H1 (cell line): ENCODE data around the gene LAYN. TPM values are rescaled to one million over a fixed set of nuclear protein-coding genes. Genes with fewer than 3 reads are reported as not detected.

Experiments
- CTCF ChIA-PET: fragments of 300-600 bp; sonication (Branson Sonifier 250); formaldehyde crosslinking; loops from one replicate; lab custom pipeline; 2021; ENCODE audit not compliant: partially characterized antibody; lab: Charles Lee
- POLR2A ChIA-PET: fragments of 300-600 bp; sonication (Branson Sonifier 250); formaldehyde crosslinking; loops from one replicate; lab custom pipeline; 2021; ENCODE audit warnings: inconsistent platforms; ENCODE audit not compliant: partially characterized antibody; lab: Charles Lee
- DNase-seq, 2 experiments: peaks; one replicate each; pipeline versions ENCODE4 v3.0.0 to v3.0.0-alpha.2; 2010 to 2022; ENCODE audit warnings: low spot score in 2 of 2, low read depth in 1 of 2, mixed read lengths in 1 of 2
- FAIRE-seq: peaks from 2 replicates; lab custom pipeline; 2011; peaks lifted over from hg19 to GRCh38; lab: Jason Lieb, UNC
- H2AFZ ChIP-seq: 2 replicates; pipeline ENCODE4 v1.8.1; 2012; ENCODE audit warnings: low read length, inconsistent platforms
- H2AK5ac ChIP-seq: 2 replicates; pipeline ENCODE4 v1.6.1; 2013; ENCODE audit warnings: low read depth, low read length
- H2BK120ac ChIP-seq: replicated peaks from 2 replicates; pipeline ENCODE3; 2013; ENCODE audit warnings: low read depth, low read length, inconsistent platforms
- H2BK12ac ChIP-seq: 2 replicates; pipeline ENCODE4 v1.6.1; 2013; ENCODE audit warnings: low read depth, low read length
- H2BK15ac ChIP-seq: 2 replicates; pipeline ENCODE4 v1.6.1; 2013; ENCODE audit warnings: low read length
- H2BK20ac ChIP-seq: 2 replicates; pipeline ENCODE4 v1.6.1; 2013; ENCODE audit warnings: low read length
- H2BK5ac ChIP-seq: 2 replicates; pipeline ENCODE4 v1.6.1; 2013; ENCODE audit warnings: low read depth, low read length
- H3K14ac ChIP-seq: 2 replicates; pipeline ENCODE4 v1.6.1; 2013; ENCODE audit warnings: inconsistent platforms; ENCODE audit not compliant: insufficient read length
- H3K18ac ChIP-seq: 2 replicates; pipeline ENCODE4 v1.6.1; 2013; ENCODE audit warnings: low read length; ENCODE audit errors: extremely low read depth
- H3K23ac ChIP-seq: 2 replicates; pipeline ENCODE4 v1.6.1; 2013; ENCODE audit warnings: inconsistent platforms; ENCODE audit not compliant: insufficient read length
- H3K23me2 ChIP-seq: 2 replicates; pipeline ENCODE4 v1.6.1; 2013; ENCODE audit warnings: low read depth, low read length
- H3K27ac ChIP-seq: 2 replicates; pipeline ENCODE4 v1.6.1; 2011; ENCODE audit warnings: low read depth, low read length, inconsistent platforms
- H3K27me3 ChIP-seq, 4 experiments: replicated peaks in 1 of 4; 1 replicate in 1 of 4; 2 replicates in 3 of 4; pipeline versions ENCODE4 v1.6.1 to v1.8.1; 2011 to 2013; ENCODE audit warnings: low read length in 3 of 4, mild to moderate bottlenecking in 3 of 4, inconsistent platforms in 2 of 4, mixed read lengths in 2 of 4, moderate library complexity in 1 of 4; ENCODE audit not compliant: control insufficient read depth in 3 of 4, insufficient read depth in 3 of 4; ENCODE audit errors: extremely low read depth in 1 of 4
- H3K36me3 ChIP-seq, 4 experiments: 2 replicates each; pipeline versions ENCODE4 v1.6.1 to v1.8.1; 2011 to 2013; ENCODE audit warnings: mild to moderate bottlenecking in 4 of 4, low read length in 3 of 4, moderate library complexity in 2 of 4, control low read depth in 1 of 4, inconsistent platforms in 1 of 4; ENCODE audit not compliant: insufficient read depth in 4 of 4, control insufficient read depth in 2 of 4
- H3K4ac ChIP-seq: replicated peaks from 2 replicates; pipeline ENCODE3; 2013; ENCODE audit warnings: low read length, low read depth, mixed read lengths, inconsistent platforms; ENCODE audit not compliant: insufficient read length
- H3K4me1 ChIP-seq, 4 experiments: replicated peaks in 1 of 4; 1 replicate in 1 of 4; 2 replicates in 3 of 4; pipeline versions ENCODE4 v1.6.1 to v1.8.1; 2011 to 2013; ENCODE audit warnings: low read length in 3 of 4, inconsistent platforms in 2 of 4, mixed read lengths in 1 of 4; ENCODE audit not compliant: insufficient read depth in 4 of 4, control insufficient read depth in 3 of 4
- H3K4me2 ChIP-seq, 2 experiments: 2 replicates each; pipeline versions ENCODE4 v1.6.1 to v1.8.1; 2011 to 2013; ENCODE audit warnings: low read depth in 2 of 2, low read length in 2 of 2, control low read depth in 1 of 2, inconsistent platforms in 1 of 2, mild to moderate bottlenecking in 1 of 2; ENCODE audit not compliant: insufficient read depth in 1 of 2
- H3K4me3 ChIP-seq, 4 experiments: fragments of 200-600, 300-600 bp in 1 of 4; sonication (generic), shearing (Covaris generic), sonication (Bioruptor Twin) in 1 of 4; 2 replicates each; pipeline versions ENCODE4 v1.5.1 to v1.8.1; 2011 to 2016; ENCODE audit warnings: low read length in 4 of 4, low read depth in 3 of 4, control low read depth in 2 of 4, inconsistent platforms in 2 of 4, mild to moderate bottlenecking in 2 of 4, mixed read lengths in 1 of 4, moderate library complexity in 1 of 4; ENCODE audit not compliant: insufficient read depth in 2 of 4; ENCODE audit errors: extremely low read depth in 1 of 4
- H3K56ac ChIP-seq: replicated peaks from 2 replicates; pipeline ENCODE3; 2013; ENCODE audit warnings: low read depth, mild to moderate bottlenecking, mixed read lengths, low read length, inconsistent platforms; ENCODE audit not compliant: insufficient read length
- H3K79me1 ChIP-seq: 2 replicates; pipeline ENCODE4 v1.6.1; 2013; ENCODE audit warnings: low read depth, low read length, control low read depth
- H3K79me2 ChIP-seq, 2 experiments: 2 replicates each; pipeline versions ENCODE4 v1.6.1 to v1.8.1; 2012 to 2013; ENCODE audit warnings: low read length in 2 of 2, mild to moderate bottlenecking in 2 of 2, inconsistent platforms in 1 of 2; ENCODE audit not compliant: insufficient read depth in 2 of 2, control insufficient read depth in 1 of 2
- H3K9ac ChIP-seq, 4 experiments: replicated peaks in 1 of 4; 1 replicate in 1 of 4; 2 replicates in 3 of 4; pipeline versions ENCODE4 v1.6.1 to v1.8.1; 2011 to 2013; ENCODE audit warnings: low read depth in 3 of 4, low read length in 3 of 4, control low read depth in 2 of 4, mild to moderate bottlenecking in 2 of 4, moderate library complexity in 2 of 4, inconsistent platforms in 1 of 4; ENCODE audit errors: extremely low read depth in 1 of 4
- H3K9me3 ChIP-seq, 2 experiments: 2 replicates each; pipeline versions ENCODE4 v1.6.1 to v1.8.1; 2012 to 2013; ENCODE audit warnings: mild to moderate bottlenecking in 2 of 2, moderate library complexity in 2 of 2, control low read depth in 1 of 2, inconsistent platforms in 1 of 2, low read depth in 1 of 2, low read length in 1 of 2, mixed read lengths in 1 of 2; ENCODE audit not compliant: insufficient read depth in 2 of 2
- H4K20me1 ChIP-seq, 2 experiments: replicated peaks in 1 of 2; 2 replicates each; pipeline versions ENCODE3 to v1.8.1; 2011 to 2013; ENCODE audit warnings: inconsistent platforms in 2 of 2, low read length in 2 of 2, mild to moderate bottlenecking in 1 of 2; ENCODE audit not compliant: insufficient read depth in 2 of 2, control insufficient read depth in 1 of 2
- H4K5ac ChIP-seq: 2 replicates; pipeline ENCODE4 v1.6.1; 2013; ENCODE audit warnings: low read length, low read depth, mixed read lengths, inconsistent platforms; ENCODE audit not compliant: insufficient read length
- H4K8ac ChIP-seq: 2 replicates; pipeline ENCODE4 v1.8.0; 2013; ENCODE audit warnings: mild to moderate bottlenecking, moderate library complexity, low read length, inconsistent platforms; ENCODE audit not compliant: insufficient read depth; ENCODE audit errors: extremely low read depth
- H4K91ac ChIP-seq: replicated peaks from 2 replicates; pipeline ENCODE3; 2013; ENCODE audit warnings: low read length, mixed read lengths, inconsistent platforms; ENCODE audit not compliant: insufficient read length
- ASH2L ChIP-seq: fragments of 200-600, 300-600 bp; sonication (generic); IDR thresholded peaks from one replicate; pipeline ENCODE4 v1.7.1; 2017; ENCODE audit warnings: low read length
- CEBPB ChIP-seq: IDR thresholded peaks from 2 replicates; pipeline ENCODE4 v1.6.1; 2012; ENCODE audit warnings: low read depth, low read length
- HDAC2 ChIP-seq, 2 experiments: fragments of 300-600 bp in 1 of 2; sonication (generic) in 1 of 2; IDR thresholded peaks; 2 replicates each; pipeline ENCODE4 v1.6.1; 2011 to 2012; ENCODE audit warnings: low read depth in 2 of 2, low read length in 2 of 2, mild to moderate bottlenecking in 2 of 2, moderate library complexity in 2 of 2, borderline replicate concordance in 1 of 2, inconsistent platforms in 1 of 2
- JUND ChIP-seq: IDR thresholded peaks from 2 replicates; pipeline ENCODE4 v1.6.1; 2011; ENCODE audit warnings: mild to moderate bottlenecking, improper control_type of control experiment, low read length
- KDM5A ChIP-seq: fragments of 200-600 bp; IDR thresholded peaks from 2 replicates; pipeline ENCODE4 v1.7.1; 2012; ENCODE audit warnings: mild to moderate bottlenecking, low read length, inconsistent platforms, mixed read lengths
- SIN3A ChIP-seq, 2 experiments: IDR thresholded peaks in 1 of 2; conservative IDR thresholded peaks in 1 of 2; 2 replicates each; pipeline ENCODE4 v1.6.1; 2011 to 2012; ENCODE audit warnings: low read length in 2 of 2, improper control_type of control experiment in 1 of 2, low read depth in 1 of 2, mild to moderate bottlenecking in 1 of 2
- SIRT6 ChIP-seq: IDR thresholded peaks from one replicate; pipeline ENCODE4 v1.7.1; 2012; ENCODE audit warnings: low read length, inconsistent platforms
- WGBS, 2 experiments: shearing (Covaris generic) in 1 of 2; methylation state at CpG; one replicate each; pipeline versions ENCODE4 v1.1.6 to v1.1.7; 2013 to 2015; ENCODE audit warnings: low lambda C conversion rate in 2 of 2, mixed read lengths in 2 of 2, inconsistent platforms in 1 of 2, low coverage in 1 of 2, missing lambda C conversion rate in 1 of 2; ENCODE audit not compliant: insufficient replicate concordance in 2 of 2, insufficient coverage in 1 of 2, insufficient read length in 1 of 2; ENCODE audit errors: extremely low coverage in 1 of 2, missing lambda C conversion rate in 1 of 2; 5-methylcytosine and 5-hydroxymethylcytosine counted together
- polyA plus RNA-seq, 7 experiments: library from polyadenylated mRNA; depleted of rRNA in 3 of 7; stranded (reverse) in 5 of 7; unstranded in 2 of 7; fragments of >200 nt in 5 of 7; fragments of 200-250 nt in 2 of 7; gene quantifications; 1 replicate in 5 of 7; 2 replicates in 1 of 7; 4 replicates in 1 of 7; pipeline versions ENCODE4 v1.2.1 to v1.2.3, GENCODE V29; 2011 to 2013; ENCODE audit warnings: missing spikeins in 2 of 7, mixed read lengths in 2 of 7
- total RNA-seq: library from RNA; stranded (reverse); fragmentation: NEBNext Ultra II Directional; extraction: Animal tissue kit (Norgen Biotek cat#: 25700); gene quantifications from 2 replicates; pipeline ENCODE4 v1.2.1, GENCODE V29; 2021

Gene LAYN
- total and polyA plus RNA-seq, 2 of the 8 experiments (the other 6 are each of a cell fraction or from before 2014, with no cell fraction given), result 4.2 to 9.3 TPM

- H4K91ac ChIP-seq, result no peak overlapping the region
Measured at GRCh38 chr11:111510311-111510710, 30.2 kb upstream of the LAYN start.

More at GRCh38 chr11:111510311-111510710, 30.2 kb upstream of the LAYN start:
- peak overlapping the region; percentile 63 for H2BK120ac ChIP-seq
- no peak overlapping the region for H3K4me3 ChIP-seq
- no peak overlapping the region for H4K5ac ChIP-seq
- no peak overlapping the region for H2BK15ac ChIP-seq
- H3K4me1 ChIP-seq, result peaks cover 0 to 10% (median 6%) of the 10 kb centered on the region in 4 experiments; a peak in 5 of 7 replicates
- DNase-seq, result no peak
- no peaks in the 10 kb centered on the region for H3K9me3 ChIP-seq
- H3K23ac ChIP-seq, result no peak overlapping the region
- no peak overlapping the region for H2AK5ac ChIP-seq
- WGBS, 2 experiments, result 82% methylated on average over 1 of the region's 1 CpG; no CpG with 5 or more reads in 1 of the 2 experiments
- no peak overlapping the region for H3K9ac ChIP-seq
- H3K4ac ChIP-seq, result peak overlapping the region; percentile 59
- H2BK20ac ChIP-seq, result no peak overlapping the region
- peak overlapping the region; percentile 24; the same call in 1 of the 2 replicates for H2AFZ ChIP-seq
- no peaks in the 10 kb centered on the region for H4K20me1 ChIP-seq
- no peak overlapping the region for H3K14ac ChIP-seq
- no peaks in the 10 kb centered on the region for H3K79me2 ChIP-seq
- peaks cover 9% of the 10 kb centered on the region; the same call in 1 of the 2 replicates for H3K23me2 ChIP-seq
- H3K36me3 ChIP-seq, result no peaks in the 10 kb centered on the region
- H3K27ac ChIP-seq, result no peak overlapping the region
- POLR2A ChIA-PET, result no interaction called here
- H4K8ac ChIP-seq, result no peak overlapping the region
- H2BK5ac ChIP-seq, result no peak overlapping the region
- H2BK12ac ChIP-seq, result no peak overlapping the region
- no peak overlapping the region for H3K4me2 ChIP-seq
- H3K27me3 ChIP-seq, result peaks cover 11 to 35% (median 26%) of the 10 kb centered on the region in 4 experiments
- TF ChIP-seq ASH2L (no peak), KDM5A (no peak), HDAC2 (IDR thresholded peaks at IDR 0.05; ENCODE audit: borderline replicate concordance in 1 of 2, low read depth in 2 of 2, low read length in 2 of 2) (no peak), JUND (no peak), CEBPB (no peak), SIRT6 (no peak), SIN3A (conservative IDR thresholded peaks at IDR 0.05 in 1 of 2, IDR thresholded peaks at IDR 0.05 in 1 of 2; ENCODE audit: low read depth in 1 of 2, low read length in 2 of 2) (no peak)
- TF ChIP-seq, all 59 proteins: peak for 0
- H3K18ac ChIP-seq, result no peak overlapping the region; the same call in 1 of the 2 replicates
- no peaks in the 10 kb centered on the region for H3K79me1 ChIP-seq
- CTCF ChIA-PET, result interaction anchor here (0.7 to 0.8 kb wide), 2 partner anchors 58 to 657 kb away, joined by 3 to 7 read pairs; partner anchors contain the start of gene TEX12
- no peak overlapping the region for H3K56ac ChIP-seq
- no peak for FAIRE-seq
